ENCODE data around the gene CORO6. TPM values are rescaled to one million over a fixed set of nuclear protein-coding genes. Genes with fewer than 3 reads are reported as not detected.

CORO6 gene
- total RNA-seq, 1 donor from 2014 or later = 83.6 TPM

- DNase-seq (no peak), ATAC-seq (ENCODE audit: poor library complexity) (no peak)
- intact Hi-C loops (cut with DNase I) = no loop called here
Measured at GRCh38 chr17:29640981-29641642, 18.4 kb upstream of the CORO6 start.

- ATAC-seq (ENCODE audit: poor library complexity) (peak; percentile 37), DNase-seq (no peak)
- intact Hi-C loops (cut with DNase I) = no loop called here
Measured at GRCh38 chr17:29640413-29640812, 17.7 kb upstream of the CORO6 start.

- no peak for DNase-seq
- intact Hi-C loops (cut with DNase I) = no loop called here
- no peak for ATAC-seq (ENCODE audit: poor library complexity)
Measured at GRCh38 chr17:29633886-29634285, 11.2 kb upstream of the CORO6 start.

- ATAC-seq (ENCODE audit: poor library complexity) (no peak), DNase-seq (no peak)
- intact Hi-C loops (cut with DNase I) = no loop called here
Measured at GRCh38 chr17:29630630-29631193, 8.0 kb upstream of the CORO6 start.

GRCh38 chr17:29629839-29630238 lies 7.1 kb upstream of the CORO6 start:
- DNase-seq (no peak), ATAC-seq (ENCODE audit: poor library complexity) (no peak)
- intact Hi-C loops (cut with DNase I) = no loop called here

- intact Hi-C loops (cut with DNase I) = no loop called here
- ATAC-seq (ENCODE audit: poor library complexity) (peak; percentile 51), DNase-seq (no peak)
Measured at GRCh38 chr17:29628644-29629043, 5.9 kb upstream of the CORO6 start.

GRCh38 chr17:29627951-29628350 lies 5.2 kb upstream of the CORO6 start:
- ATAC-seq (ENCODE audit: poor library complexity) = no peak
- intact Hi-C loops (cut with DNase I) = no loop called here
- DNase-seq = no peak

- peak; percentile 35 for ATAC-seq (ENCODE audit: poor library complexity)
- no peak for DNase-seq
- intact Hi-C loops (cut with DNase I) = no loop called here
Measured at GRCh38 chr17:29625037-29625750, 2.5 kb upstream of the CORO6 start.

- ATAC-seq (ENCODE audit: poor library complexity) = no peak
- intact Hi-C loops (cut with DNase I) = no loop called here
- DNase-seq = no peak
Measured at GRCh38 chr17:29624586-29624985, 1.9 kb upstream of the CORO6 start.

- ATAC-seq (ENCODE audit: poor library complexity) (no peak), DNase-seq (no peak)
- intact Hi-C loops (cut with DNase I) = no loop called here
Measured at GRCh38 chr17:29623283-29623647, 553 bp upstream of the CORO6 start.

- ATAC-seq (ENCODE audit: poor library complexity) (no peak), DNase-seq (no peak)
- intact Hi-C loops (cut with DNase I) = no loop called here
Measured at GRCh38 chr17:29621751-29622194, 939 bp downstream of the CORO6 start.

- DNase-seq (no peak), ATAC-seq (ENCODE audit: poor library complexity) (no peak)
- intact Hi-C loops (cut with DNase I) = no loop called here
Measured at GRCh38 chr17:29620779-29621500, 1.8 kb downstream of the CORO6 start.

GRCh38 chr17:29620271-29620670 lies 2.4 kb downstream of the CORO6 start:
- ATAC-seq (ENCODE audit: poor library complexity) = no peak
- no peak for DNase-seq
- intact Hi-C loops (cut with DNase I) = no loop called here

- ATAC-seq (ENCODE audit: poor library complexity) = peak; percentile 43
- intact Hi-C loops (cut with DNase I) = no loop called here
- DNase-seq = peak; percentile 67
Measured at GRCh38 chr17:29619251-29619650, 3.5 kb downstream of the CORO6 start.

- DNase-seq = no peak
- intact Hi-C loops (cut with DNase I) = no loop called here
- no peak for ATAC-seq (ENCODE audit: poor library complexity)
Measured at GRCh38 chr17:29618272-29619065, 4.2 kb downstream of the CORO6 start.

- peak; percentile 18 for ATAC-seq (ENCODE audit: poor library complexity)
- peak; percentile 90 for DNase-seq
- intact Hi-C loops (cut with DNase I) = no loop called here
Measured at GRCh38 chr17:29617481-29618271, 5.0 kb downstream of the CORO6 start.

- intact Hi-C loops (cut with DNase I) = no loop called here
- ATAC-seq (ENCODE audit: poor library complexity) (peak; percentile 4), DNase-seq (peak; percentile 88)
Measured at GRCh38 chr17:29617125-29617480, 5.6 kb downstream of the CORO6 start.

Measured in Right ventricle myocardium superior (tissue), 1 donor.